Measurements from ENCODE around the gene SEMA4A. TPM values are rescaled to one million over a fixed set of nuclear protein-coding genes. Genes with fewer than 3 reads are reported as not detected.
A peak's percentile ranks its signal among the peaks of the same experiment; 100 is the strongest.

Gene SEMA4A
- total and polyA plus RNA-seq, 9 donors: 2.1 to 9.0 (median 3.7) TPM

DNA sequence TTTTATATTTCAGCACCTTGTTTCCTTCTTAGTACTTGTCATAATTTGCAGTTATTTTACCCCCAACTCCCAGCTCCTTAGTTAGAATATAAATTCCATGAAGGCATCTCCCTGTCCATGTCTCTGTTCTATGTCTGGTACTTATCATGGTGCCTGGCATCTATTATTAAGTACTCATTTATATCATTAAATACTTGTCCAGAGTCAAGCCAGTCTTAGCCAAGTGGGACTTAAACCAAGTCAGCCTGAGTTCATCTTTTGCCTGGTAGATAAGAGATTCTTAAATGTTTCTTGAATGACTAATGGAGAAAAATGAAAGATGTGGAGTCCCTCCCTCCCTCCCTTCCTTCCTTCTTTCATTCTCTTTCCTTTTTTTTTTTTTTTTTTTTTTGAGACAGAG, 49.9 kb downstream of the SEMA4A start:
- Histone ChIP-seq H3K36me3 (no peaks in the 10 kb centered on the region), H3K4me1 (ENCODE audit: insufficient read depth) (no peaks in the 10 kb centered on the region), H3K9me3 (no peaks in the 10 kb centered on the region), H3K4me3 (no peak overlapping the region), H3K27ac (no peak overlapping the region), H3K27me3 (no peaks in the 10 kb centered on the region)
- no peak for DNase-seq
- TF ChIP-seq EP300 (IDR thresholded peaks at IDR 0.05) (no peak), POLR2A (IDR thresholded peaks at IDR 0.05) (no peak)
- TF ChIP-seq, protein P1, sequence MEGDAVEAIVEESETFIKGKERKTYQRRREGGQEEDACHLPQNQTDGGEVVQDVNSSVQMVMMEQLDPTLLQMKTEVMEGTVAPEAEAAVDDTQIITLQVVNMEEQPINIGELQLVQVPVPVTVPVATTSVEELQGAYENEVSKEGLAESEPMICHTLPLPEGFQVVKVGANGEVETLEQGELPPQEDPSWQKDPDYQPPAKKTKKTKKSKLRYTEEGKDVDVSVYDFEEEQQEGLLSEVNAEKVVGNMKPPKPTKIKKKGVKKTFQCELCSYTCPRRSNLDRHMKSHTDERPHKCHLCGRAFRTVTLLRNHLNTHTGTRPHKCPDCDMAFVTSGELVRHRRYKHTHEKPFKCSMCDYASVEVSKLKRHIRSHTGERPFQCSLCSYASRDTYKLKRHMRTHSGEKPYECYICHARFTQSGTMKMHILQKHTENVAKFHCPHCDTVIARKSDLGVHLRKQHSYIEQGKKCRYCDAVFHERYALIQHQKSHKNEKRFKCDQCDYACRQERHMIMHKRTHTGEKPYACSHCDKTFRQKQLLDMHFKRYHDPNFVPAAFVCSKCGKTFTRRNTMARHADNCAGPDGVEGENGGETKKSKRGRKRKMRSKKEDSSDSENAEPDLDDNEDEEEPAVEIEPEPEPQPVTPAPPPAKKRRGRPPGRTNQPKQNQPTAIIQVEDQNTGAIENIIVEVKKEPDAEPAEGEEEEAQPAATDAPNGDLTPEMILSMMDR (IDR thresholded peaks at IDR 0.05): no peak
- intact Hi-C loops (cut with DNase I): no loop called here

DNA sequence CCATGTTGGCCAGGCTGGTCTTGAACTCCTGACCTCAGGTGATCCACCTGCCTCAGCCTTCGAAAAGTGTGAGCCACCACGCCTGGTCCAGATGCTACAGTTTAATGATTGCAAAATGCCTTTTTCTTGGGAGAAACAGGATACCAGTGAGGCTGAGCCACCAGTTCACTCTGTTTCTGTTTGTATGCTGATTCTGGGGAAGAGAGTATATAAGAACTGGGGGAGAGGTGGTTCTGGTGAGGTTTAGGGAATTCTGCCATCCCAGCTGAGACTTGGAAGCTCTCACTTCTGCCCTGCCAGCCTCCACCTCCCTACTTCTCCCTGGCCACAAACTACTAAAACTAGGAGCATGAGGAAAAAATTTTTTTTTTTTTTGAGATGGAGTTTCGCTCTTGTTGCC, 51.3 kb downstream of the SEMA4A start:
- Histone ChIP-seq H3K36me3 (no peaks in the 10 kb centered on the region), H3K27ac (no peak overlapping the region), H3K4me1 (ENCODE audit: insufficient read depth) (no peaks in the 10 kb centered on the region), H3K27me3 (no peaks in the 10 kb centered on the region), H3K4me3 (no peak overlapping the region), H3K9me3 (no peaks in the 10 kb centered on the region)
- intact Hi-C loops (cut with DNase I): no loop called here
- no peak for DNase-seq
- 80 to 92% (median 90%) methylated on average over 3 of the region's 3 CpGs for WGBS, 3 donors
- TF ChIP-seq EP300 (IDR thresholded peaks at IDR 0.05) (no peak), POLR2A (IDR thresholded peaks at IDR 0.05) (no peak)
- TF ChIP-seq, protein P1 (IDR thresholded peaks at IDR 0.05): no peak

DNA sequence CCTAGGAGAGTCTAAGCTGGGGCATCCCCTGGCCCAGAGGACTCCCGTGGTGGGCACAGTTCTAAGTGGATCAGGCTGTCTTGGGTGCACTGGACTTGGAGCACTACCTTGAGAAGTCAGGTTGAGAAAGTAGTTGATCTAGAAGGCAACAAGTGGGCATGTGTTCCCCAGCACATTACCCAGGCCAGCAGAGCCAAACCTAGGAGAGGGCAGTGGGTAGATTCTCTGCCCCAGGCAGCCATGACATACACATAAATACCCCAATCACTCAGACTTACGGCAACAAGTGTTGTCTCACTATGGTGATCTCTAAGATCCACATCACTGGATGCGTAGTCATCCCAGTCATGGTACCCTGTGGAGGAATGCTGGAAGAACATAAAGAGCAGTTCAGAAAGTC, 57.9 kb downstream of the SEMA4A start:
- Histone ChIP-seq H3K9me3 (no peaks in the 10 kb centered on the region), H3K4me3 (no peak overlapping the region), H3K27ac (no peak overlapping the region), H3K27me3 (no peaks in the 10 kb centered on the region), H3K4me1 (ENCODE audit: insufficient read depth) (peaks cover 5% of the 10 kb centered on the region), H3K36me3 (no peaks in the 10 kb centered on the region)
- 93 to 96% (median 95%) methylated on average over 3 of the region's 3 CpGs for WGBS, 3 donors
- intact Hi-C loops (cut with DNase I): no loop called here
- no peak for DNase-seq
- TF ChIP-seq EP300 (IDR thresholded peaks at IDR 0.05): no peak
- TF ChIP-seq, protein P1 (IDR thresholded peaks at IDR 0.05): no peak
- TF ChIP-seq POLR2A (IDR thresholded peaks at IDR 0.05): no peak

DNA sequence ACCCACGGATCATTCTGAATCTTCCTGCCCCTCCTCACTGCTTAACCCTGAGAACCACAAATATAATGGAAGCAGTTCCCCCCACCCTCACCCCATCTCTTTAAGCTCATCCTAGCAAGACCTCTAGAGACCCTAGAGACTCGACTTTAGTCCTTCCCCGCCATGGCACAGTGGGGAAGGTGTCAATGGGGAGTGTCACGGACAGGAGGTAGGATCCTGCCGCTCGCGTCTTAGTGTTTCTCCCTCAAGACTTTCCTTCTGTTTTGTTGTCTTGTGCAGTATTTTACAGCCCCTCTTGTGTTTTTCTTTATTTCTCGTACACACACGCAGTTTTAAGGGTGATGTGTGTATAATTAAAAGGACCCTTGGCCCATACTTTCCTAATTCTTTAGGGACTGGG, 58.7 kb downstream of the SEMA4A start:
- intact Hi-C loops (cut with DNase I): no loop called here
- 73 to 79% (median 76%) methylated on average over 9 of the region's 9 CpGs for WGBS, 3 donors
- Histone ChIP-seq H3K36me3 (no peaks in the 10 kb centered on the region), H3K27ac (peak overlapping the region; percentile 89 to 98), H3K27me3 (no peaks in the 10 kb centered on the region), H3K4me1 (ENCODE audit: insufficient read depth) (peaks cover 5% of the 10 kb centered on the region), H3K4me3 (peak overlapping the region; percentile 59), H3K9me3 (no peaks in the 10 kb centered on the region)
- TF ChIP-seq, protein P1 (IDR thresholded peaks at IDR 0.05): no peak
- TF ChIP-seq EP300 (IDR thresholded peaks at IDR 0.05): no peak
- TF ChIP-seq POLR2A (IDR thresholded peaks at IDR 0.05): no peak
- no peak for DNase-seq
